ENCODE results near the gene DYNLL1.

DNA sequence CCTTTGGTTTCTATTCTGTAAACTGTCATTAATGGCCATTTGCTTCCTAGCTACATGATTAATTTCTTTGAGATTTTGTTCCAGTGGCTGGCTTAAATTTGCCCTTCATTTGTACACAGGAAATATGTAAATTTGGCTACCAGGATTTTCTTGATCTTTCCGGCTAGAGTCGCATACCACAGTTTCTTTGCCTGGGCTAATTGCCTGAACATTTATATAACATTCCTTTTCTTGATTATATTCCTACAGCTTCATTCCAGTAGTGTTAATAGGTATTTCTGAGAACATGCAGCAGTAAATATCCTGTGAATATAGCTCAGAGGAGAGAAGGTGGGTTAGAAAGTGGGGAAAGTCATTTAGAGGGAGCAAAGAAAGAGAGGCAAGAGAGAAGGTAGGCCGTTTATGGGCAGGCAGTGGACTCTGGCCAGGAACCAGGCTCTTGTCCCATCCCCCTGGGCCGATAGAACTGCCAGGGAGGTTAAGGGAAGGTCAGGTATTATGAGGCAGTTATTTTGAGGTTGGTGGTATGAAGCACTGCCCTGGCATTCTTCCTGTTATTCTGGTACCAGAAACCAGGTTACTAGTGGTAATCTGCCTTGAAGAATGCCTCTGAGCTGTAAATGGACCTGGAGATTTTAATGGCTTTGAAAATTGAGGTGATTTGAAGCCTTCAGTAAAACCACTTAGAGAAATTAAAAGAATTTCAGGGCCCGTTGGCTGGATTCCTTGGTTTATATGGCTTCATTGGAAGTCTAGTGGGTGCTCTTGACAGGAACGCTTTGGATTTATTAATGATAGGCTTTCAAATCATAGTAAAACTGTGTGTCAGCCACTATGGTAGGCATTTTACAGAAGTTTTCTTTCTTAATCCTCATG is 42.6 kb downstream of the DYNLL1 start:
- TF ChIP-seq CTCF (IDR thresholded peaks at IDR 0.05) (no peak), POLR2A (IDR thresholded peaks at IDR 0.05) (no peak), POLR2AphosphoS5 (IDR thresholded peaks at IDR 0.05; ENCODE audit: insufficient read depth in 1 of 2, low read depth in 1 of 2) (peak in 1 of 2 donors; percentile 48)

Data from vagina (tissue), 2 donors.